Endothelial cell of umbilical vein (primary cell): ENCODE results near the gene COL7A1. TPM values are rescaled to one million over a fixed set of nuclear protein-coding genes. Genes with fewer than 3 reads are reported as not detected.
A peak's percentile ranks its signal among the peaks of the same experiment; 100 is the strongest.

Source experiments
- BruUV-seq: library from RNA; stranded (reverse); fragments of 400-500 nt; replicated peaks from 2 replicates; lab custom pipeline; 2021; lab: Mats Ljungman, UMichigan
- CTCF ChIA-PET: fragments of 300-600, 350-600 bp; sonication (Branson Sonifier 250); formaldehyde crosslinking; loops from one replicate; lab custom pipeline; 2021; ENCODE audit warnings: antibody characterized with exemption, inconsistent platforms; lab: Charles Lee
- POLR2A ChIA-PET: fragments of 300-600, 350-600 bp; sonication (Branson Sonifier 250); formaldehyde crosslinking; loops from one replicate; lab custom pipeline; 2021; ENCODE audit warnings: antibody characterized with exemption, inconsistent platforms; lab: Charles Lee
- DNase-seq: peaks from one replicate; pipeline ENCODE4 v3.0.0-alpha.2; 2011; ENCODE audit warnings: low read depth, low spot score
- FAIRE-seq: peaks from 2 replicates; lab custom pipeline; 2011; peaks lifted over from hg19 to GRCh38; lab: Jason Lieb, UNC
- H2AFZ ChIP-seq: 2 replicates; pipeline ENCODE4 v1.6.0; 2012; ENCODE audit warnings: low read depth, low read length, control low read depth, inconsistent platforms
- H3K27ac ChIP-seq: 2 replicates; pipeline ENCODE4 v1.5.1; 2011; ENCODE audit warnings: low read depth, mild to moderate bottlenecking, control low read depth, low read length, moderate library complexity; ENCODE audit not compliant: insufficient read depth
- H3K27me3 ChIP-seq, 2 experiments: 2 replicates each; pipeline versions ENCODE4 v1.6.0 to v1.6.1; 2011; ENCODE audit warnings: low read length in 2 of 2, mixed read lengths in 1 of 2; ENCODE audit not compliant: control insufficient read depth in 2 of 2, insufficient read depth in 2 of 2
- H3K36me3 ChIP-seq, 2 experiments: 2 replicates in 1 of 2; 3 replicates in 1 of 2; pipeline ENCODE4 v1.5.1; 2011; ENCODE audit warnings: low read length in 2 of 2, mild to moderate bottlenecking in 1 of 2, moderate library complexity in 1 of 2; ENCODE audit not compliant: control insufficient read depth in 2 of 2, insufficient read depth in 2 of 2; ENCODE audit errors: extremely low read depth in 1 of 2
- H3K4me1 ChIP-seq: 3 replicates; pipeline ENCODE4 v1.5.1; 2011; ENCODE audit warnings: mild to moderate bottlenecking, low read length; ENCODE audit not compliant: control insufficient read depth, insufficient read depth; ENCODE audit errors: extremely low read depth
- H3K4me2 ChIP-seq: 2 replicates; pipeline ENCODE4 v1.6.1; 2011; ENCODE audit warnings: low read length, control low read depth, mixed read lengths; ENCODE audit not compliant: insufficient read depth
- H3K4me3 ChIP-seq, 3 experiments: fragments of 200-600 bp in 1 of 3; sonication (generic), shearing (Covaris generic) in 1 of 3; replicated peaks in 1 of 3; 2 replicates each; pipeline ENCODE4 v1.5.1; 2011 to 2016; ENCODE audit warnings: control low read depth in 3 of 3, low read length in 3 of 3, mild to moderate bottlenecking in 2 of 3, inconsistent platforms in 1 of 3, low read depth in 1 of 3, moderate library complexity in 1 of 3; ENCODE audit not compliant: insufficient read depth in 1 of 3
- H3K79me2 ChIP-seq: 2 replicates; pipeline ENCODE4 v1.6.0; 2012; ENCODE audit warnings: low read length, inconsistent platforms; ENCODE audit not compliant: control insufficient read depth, insufficient read depth
- H3K9ac ChIP-seq: replicated peaks from 2 replicates; pipeline ENCODE3; 2011; ENCODE audit warnings: low read length, control low read depth; ENCODE audit not compliant: insufficient read depth; ENCODE audit errors: extremely low read depth
- H3K9me1 ChIP-seq: replicated peaks from 3 replicates; pipeline ENCODE4 v1.6.0; 2011; ENCODE audit warnings: mild to moderate bottlenecking, low read length; ENCODE audit not compliant: control insufficient read depth, insufficient read depth; ENCODE audit errors: extremely low read depth
- H3K9me3 ChIP-seq: replicated peaks from 2 replicates; pipeline ENCODE4 v1.5.1; 2012; ENCODE audit warnings: low read length, inconsistent platforms; ENCODE audit not compliant: control insufficient read depth, insufficient read depth
- H4K20me1 ChIP-seq: replicated peaks from 2 replicates; pipeline ENCODE3; 2011; ENCODE audit warnings: mild to moderate bottlenecking, low read length; ENCODE audit not compliant: control insufficient read depth, insufficient read depth; ENCODE audit errors: extremely low read depth
- FOS ChIP-seq: IDR thresholded peaks from 2 replicates; pipeline ENCODE4 v1.6.1; 2011; ENCODE audit warnings: mild to moderate bottlenecking, low read length, moderate library complexity, borderline replicate concordance; ENCODE audit not compliant: insufficient read depth
- dilution Hi-C: fragments of 300-500 bp; cut with MboI; formaldehyde crosslinking; loops from one replicate; pipeline ENCODE4 v1.15.0; 2019; ENCODE audit warnings: low sequenced_read_pairs; ENCODE audit not compliant: extremely low pct_ligation_motif_present
- intact Hi-C: fragments of 100-400 bp; cut with micrococcal nuclease; formaldehyde crosslinking; loops from one replicate; pipeline ENCODE4 v1.10.0; 2022
- polyA plus RNA-seq, 4 experiments: library from polyadenylated mRNA; depleted of rRNA in 3 of 4; stranded (reverse) in 3 of 4; unstranded in 1 of 4; fragments of >200 nt; gene quantifications; 2 replicates each; pipeline versions ENCODE4 v1.2.1 to v1.2.3, GENCODE V29; 2011 to 2012; ENCODE audit warnings: missing spikeins in 1 of 4
- total RNA-seq: library from RNA; stranded (reverse); gene quantifications from 2 replicates; pipeline ENCODE4 v1.2.3, GENCODE V29; 2021
- TF ChIP-seq, protein P1 (sequence below), 2 donors: IDR thresholded peaks; 1 replicate in 1 of 2; 2 replicates in 1 of 2; pipeline ENCODE4 v1.5.1; 2011; ENCODE audit warnings: low read length in 2 of 2, mild to moderate bottlenecking in 2 of 2, moderate library complexity in 2 of 2, control low read depth in 1 of 2, inconsistent platforms in 1 of 2, low read depth in 1 of 2; ENCODE audit not compliant: insufficient read depth in 1 of 2; ENCODE audit errors: extremely low read depth in 1 of 2
- TF ChIP-seq, protein P2 (sequence below): IDR thresholded peaks from 2 replicates; pipeline ENCODE4 v1.6.1; 2011; ENCODE audit not compliant: insufficient read depth, insufficient read length

Gene COL7A1
- total and polyA plus RNA-seq, 2 donors (not counting 3 experiments of a cell fraction or from before 2014, with no cell fraction given), result 0.55 to 1.9 TPM

DNA sequence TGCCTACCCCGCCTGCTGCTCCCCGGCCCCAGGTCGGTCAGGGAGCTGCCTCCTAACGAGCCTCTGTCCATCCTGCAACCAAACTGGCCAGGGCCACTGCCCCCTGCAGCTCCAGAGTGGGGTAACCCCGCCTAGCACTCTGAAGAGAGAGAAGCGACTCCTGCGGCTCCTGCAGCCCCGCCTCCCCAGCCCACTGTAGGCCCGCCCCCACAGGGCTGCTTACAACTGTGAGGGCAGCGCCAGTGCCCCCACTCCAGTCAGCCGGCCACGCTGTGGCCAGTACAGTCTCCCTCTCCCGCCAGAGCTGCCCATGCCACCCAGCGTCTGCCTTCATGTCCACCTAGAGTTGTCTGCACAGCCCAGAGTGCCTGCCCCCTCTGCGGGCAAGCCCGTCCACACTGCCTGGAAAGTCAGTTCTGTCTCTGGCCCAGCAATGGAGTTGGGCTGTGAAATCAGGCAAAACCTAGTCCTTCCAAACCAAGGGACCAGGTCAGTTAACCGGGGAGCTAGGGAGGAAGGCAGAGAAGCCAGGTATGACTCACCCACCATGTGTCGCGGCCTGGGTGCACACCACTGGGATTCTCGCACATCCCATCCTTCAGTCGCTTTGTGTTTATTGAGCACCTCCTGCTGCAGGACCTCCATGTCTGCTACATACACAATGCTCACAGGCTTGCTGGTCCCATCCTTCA, 33.9 kb downstream of the COL7A1 start:
- no peak overlapping the region for H3K4me3 ChIP-seq
- H3K9ac ChIP-seq, result no peak overlapping the region

More for the DNA sequence above, 33.9 kb downstream of the COL7A1 start:
- peak; percentile 26 for DNase-seq
- TF ChIP-seq, protein P1, sequence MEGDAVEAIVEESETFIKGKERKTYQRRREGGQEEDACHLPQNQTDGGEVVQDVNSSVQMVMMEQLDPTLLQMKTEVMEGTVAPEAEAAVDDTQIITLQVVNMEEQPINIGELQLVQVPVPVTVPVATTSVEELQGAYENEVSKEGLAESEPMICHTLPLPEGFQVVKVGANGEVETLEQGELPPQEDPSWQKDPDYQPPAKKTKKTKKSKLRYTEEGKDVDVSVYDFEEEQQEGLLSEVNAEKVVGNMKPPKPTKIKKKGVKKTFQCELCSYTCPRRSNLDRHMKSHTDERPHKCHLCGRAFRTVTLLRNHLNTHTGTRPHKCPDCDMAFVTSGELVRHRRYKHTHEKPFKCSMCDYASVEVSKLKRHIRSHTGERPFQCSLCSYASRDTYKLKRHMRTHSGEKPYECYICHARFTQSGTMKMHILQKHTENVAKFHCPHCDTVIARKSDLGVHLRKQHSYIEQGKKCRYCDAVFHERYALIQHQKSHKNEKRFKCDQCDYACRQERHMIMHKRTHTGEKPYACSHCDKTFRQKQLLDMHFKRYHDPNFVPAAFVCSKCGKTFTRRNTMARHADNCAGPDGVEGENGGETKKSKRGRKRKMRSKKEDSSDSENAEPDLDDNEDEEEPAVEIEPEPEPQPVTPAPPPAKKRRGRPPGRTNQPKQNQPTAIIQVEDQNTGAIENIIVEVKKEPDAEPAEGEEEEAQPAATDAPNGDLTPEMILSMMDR (IDR thresholded peaks at IDR 0.05; ENCODE audit: extremely low read depth in 1 of 2, insufficient read depth in 1 of 2, low read depth in 1 of 2, low read length in 2 of 2), result peak in 1 of 2 donors; percentile 41
- TF ChIP-seq, protein P2, sequence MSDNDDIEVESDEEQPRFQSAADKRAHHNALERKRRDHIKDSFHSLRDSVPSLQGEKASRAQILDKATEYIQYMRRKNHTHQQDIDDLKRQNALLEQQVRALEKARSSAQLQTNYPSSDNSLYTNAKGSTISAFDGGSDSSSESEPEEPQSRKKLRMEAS, result no peak
- TF ChIP-seq FOS, result peak; percentile 13
- no peaks in the 10 kb centered on the region for H3K9me1 ChIP-seq
- H3K4me2 ChIP-seq, result no peak overlapping the region
- ChIA-PET CTCF (interaction anchor here (1.4 to 6.8 kb wide), 6 partner anchors 12 to 161 kb away, joined by 3 to 38 read pairs (median 4); partner anchors contain the start of genes SLC26A6 and UQCRC1), POLR2A (no interaction called here)
- no peaks in the 10 kb centered on the region for H3K36me3 ChIP-seq
- no peaks in the 10 kb centered on the region for H4K20me1 ChIP-seq
- H2AFZ ChIP-seq, result peak overlapping the region; percentile 77
- intact Hi-C loops (no loop called here), dilution Hi-C loops (no loop called here)
- no peak overlapping the region for H3K27ac ChIP-seq
- no TSS peak for BruUV-seq
- H3K9me3 ChIP-seq, result no peaks in the 10 kb centered on the region
- no peaks in the 10 kb centered on the region for H3K27me3 ChIP-seq
- peaks cover 24% of the 10 kb centered on the region for H3K4me1 ChIP-seq
- no peaks in the 10 kb centered on the region for H3K79me2 ChIP-seq
- peak; percentile 62 for FAIRE-seq
